IMR-90 (cell line): ENCODE results near the gene CAMK4. TPM values are rescaled to one million over a fixed set of nuclear protein-coding genes. Genes with fewer than 3 reads are reported as not detected.

ENCODE experiments used
- ATAC-seq: fragments of 200-7000 bp; cut with Tn5 transposase; 2 replicates; pipeline ENCODE4 v1.9.1; 2020; ENCODE audit warnings: low read depth, mild to moderate bottlenecking, moderate library complexity
- BruUV-seq: library from RNA; stranded (reverse); fragments of 400-500 nt; replicated peaks from 2 replicates; lab custom pipeline; 2021; lab: Mats Ljungman, UMichigan
- CTCF ChIA-PET: fragments of 300-600 bp; formaldehyde crosslinking; extraction: SDS; loops from one replicate; lab custom pipeline; 2021; ENCODE audit warnings: antibody characterized with exemption; lab: Yijun Ruan, JAX
- POLR2A ChIA-PET: fragments of 300-600 bp; sonication (Branson Sonifier 250); formaldehyde crosslinking; loops from one replicate; lab custom pipeline; 2022; ENCODE audit warnings: antibody characterized with exemption; ENCODE audit not compliant: unreplicated experiment; lab: Charles Lee
- DNase-seq: peaks from one replicate; pipeline ENCODE4 v3.0.0; 2013
- H2AFZ ChIP-seq: replicated peaks from 2 replicates; pipeline ENCODE3; 2013; ENCODE audit warnings: low read length, mild to moderate bottlenecking; ENCODE audit not compliant: poor library complexity
- H2AK5ac ChIP-seq: 2 replicates; pipeline ENCODE4 v1.6.1; 2013; ENCODE audit warnings: low read depth, low read length, inconsistent platforms
- H2AK9ac ChIP-seq: replicated peaks from 2 replicates; pipeline ENCODE3; 2013; ENCODE audit warnings: mild to moderate bottlenecking, low read depth, low read length, moderate library complexity; ENCODE audit not compliant: poor library complexity
- H2BK120ac ChIP-seq: 2 replicates; pipeline ENCODE4 v1.6.1; 2013; ENCODE audit warnings: low read depth, low read length, inconsistent platforms
- H2BK15ac ChIP-seq: 3 replicates; pipeline ENCODE4 v1.6.1; 2013; ENCODE audit warnings: low read depth, low read length, inconsistent platforms
- H2BK20ac ChIP-seq: 2 replicates; pipeline ENCODE4 v1.6.1; 2013; ENCODE audit warnings: low read depth, mild to moderate bottlenecking, inconsistent platforms, low read length, moderate library complexity
- H2BK5ac ChIP-seq: 2 replicates; pipeline ENCODE4 v1.6.1; 2013; ENCODE audit warnings: mild to moderate bottlenecking, low read depth, low read length, inconsistent platforms; ENCODE audit not compliant: poor library complexity, severe bottlenecking
- H3K14ac ChIP-seq: replicated peaks from 2 replicates; pipeline ENCODE4 v1.6.1; 2013; ENCODE audit warnings: low read depth, low read length, inconsistent platforms
- H3K18ac ChIP-seq: 2 replicates; pipeline ENCODE4 v1.6.1; 2013; ENCODE audit warnings: low read depth, low read length, control low read depth
- H3K23ac ChIP-seq: 2 replicates; pipeline ENCODE4 v1.6.1; 2013; ENCODE audit warnings: low read depth, low read length, inconsistent platforms
- H3K27ac ChIP-seq: 2 replicates; pipeline ENCODE4 v1.5.1; 2013; ENCODE audit warnings: mild to moderate bottlenecking, control low read depth, low read length; ENCODE audit not compliant: insufficient read depth
- H3K27me3 ChIP-seq: 2 replicates; pipeline ENCODE4 v1.6.1; 2013; ENCODE audit warnings: low read length; ENCODE audit not compliant: control insufficient read depth, insufficient read depth
- H3K36me3 ChIP-seq: 2 replicates; pipeline ENCODE4 v1.6.1; 2013; ENCODE audit warnings: low read length, mixed read lengths; ENCODE audit not compliant: control insufficient read depth, insufficient read depth
- H3K4ac ChIP-seq: 2 replicates; pipeline ENCODE4 v1.6.1; 2013; ENCODE audit warnings: low read depth, low read length, inconsistent platforms
- H3K4me1 ChIP-seq: 2 replicates; pipeline ENCODE4 v1.6.1; 2013; ENCODE audit warnings: low read length, mixed read lengths; ENCODE audit not compliant: control insufficient read depth, insufficient read depth
- H3K4me2 ChIP-seq: 2 replicates; pipeline ENCODE4 v1.6.1; 2013; ENCODE audit warnings: low read depth, mild to moderate bottlenecking, control low read depth, low read length, moderate library complexity
- H3K4me3 ChIP-seq: 2 replicates; pipeline ENCODE4 v1.5.1; 2013; ENCODE audit warnings: low read depth, mild to moderate bottlenecking, control low read depth, low read length, moderate library complexity; ENCODE audit not compliant: insufficient read depth
- H3K56ac ChIP-seq: 2 replicates; pipeline ENCODE4 v1.6.1; 2013; ENCODE audit warnings: low read length, inconsistent platforms; ENCODE audit not compliant: insufficient read depth; ENCODE audit errors: extremely low read depth
- H3K79me1 ChIP-seq, 2 experiments: 2 replicates each; pipeline ENCODE4 v1.6.1; 2013; ENCODE audit warnings: low read length in 2 of 2, inconsistent platforms in 1 of 2, low read depth in 1 of 2
- H3K9ac ChIP-seq: 2 replicates; pipeline ENCODE4 v1.6.1; 2013; ENCODE audit warnings: low read depth, low read length, control low read depth
- H3K9me1 ChIP-seq: 2 replicates; pipeline ENCODE4 v1.6.1; 2013; ENCODE audit warnings: low read length, inconsistent platforms; ENCODE audit not compliant: insufficient read depth
- H3K9me3 ChIP-seq: 2 replicates; pipeline ENCODE4 v1.6.1; 2013; ENCODE audit warnings: low read length; ENCODE audit not compliant: control insufficient read depth, insufficient read depth
- H4K20me1 ChIP-seq: 2 replicates; pipeline ENCODE4 v1.6.1; 2013; ENCODE audit warnings: low read length, inconsistent platforms; ENCODE audit not compliant: insufficient read depth
- H4K5ac ChIP-seq: 2 replicates; pipeline ENCODE4 v1.6.1; 2013; ENCODE audit warnings: mild to moderate bottlenecking, low read depth, low read length, control low read depth
- H4K8ac ChIP-seq, 2 experiments: 2 replicates each; pipeline ENCODE4 v1.6.1; 2013; ENCODE audit warnings: low read depth in 2 of 2, low read length in 2 of 2, control low read depth in 1 of 2, inconsistent platforms in 1 of 2
- H4K91ac ChIP-seq: 2 replicates; pipeline ENCODE4 v1.6.1; 2013; ENCODE audit warnings: low read depth, low read length, inconsistent platforms; ENCODE audit not compliant: insufficient read depth
- NFE2L2 ChIP-seq: fragments of 150-350 bp; IDR thresholded peaks from 2 replicates; pipeline ENCODE4 v1.6.1; 2016; ENCODE audit warnings: low read depth, mild to moderate bottlenecking, low read length
- POLR2A ChIP-seq: IDR thresholded peaks from 2 replicates; pipeline ENCODE4 v1.6.1; 2012; ENCODE audit warnings: mild to moderate bottlenecking, low read depth, low read length
- WGBS, 2 experiments: methylation state at CpG; one replicate each; pipeline versions ENCODE4 v1.1.5 to v1.1.7; 2013; ENCODE audit warnings: missing lambda C conversion rate in 2 of 2; ENCODE audit not compliant: insufficient read length in 1 of 2; ENCODE audit errors: extremely low coverage in 2 of 2; 5-methylcytosine and 5-hydroxymethylcytosine counted together
- dilution Hi-C: fragments of 300-500 bp; cut with HindIII; formaldehyde crosslinking; loops from one replicate; pipeline ENCODE4 v1.14.3; 2018; ENCODE audit warnings: low sequenced_read_pairs; ENCODE audit not compliant: unreplicated experiment
- in situ Hi-C: fragments of 300-500 bp; cut with MboI; formaldehyde crosslinking; loops from 3 replicates; pipeline ENCODE4 v1.14.3; 2019; ENCODE audit warnings: low sequenced_read_pairs, inconsistent platforms, mixed read lengths
- intact Hi-C: fragments of 100-400 bp; cut with micrococcal nuclease; formaldehyde crosslinking; loops from 2 replicates; pipeline ENCODE4 v1.10.0; 2022
- polyA plus RNA-seq, 3 experiments: library from polyadenylated mRNA; depleted of rRNA; stranded (reverse); fragments of >200 nt; gene quantifications; 2 replicates each; pipeline ENCODE4 v1.2.3, GENCODE V29; 2012; ENCODE audit warnings: low replicate concordance in 1 of 3
- total RNA-seq: library from RNA; depleted of rRNA; stranded (reverse); fragments of >200 nt; gene quantifications from 2 replicates; pipeline ENCODE4 v1.2.3, GENCODE V29; 2012

The CAMK4 gene
- total and polyA plus RNA-seq, 2 of the 4 experiments (the other 2 are of a cell fraction) = 3.7 to 4.8 TPM

DNA sequence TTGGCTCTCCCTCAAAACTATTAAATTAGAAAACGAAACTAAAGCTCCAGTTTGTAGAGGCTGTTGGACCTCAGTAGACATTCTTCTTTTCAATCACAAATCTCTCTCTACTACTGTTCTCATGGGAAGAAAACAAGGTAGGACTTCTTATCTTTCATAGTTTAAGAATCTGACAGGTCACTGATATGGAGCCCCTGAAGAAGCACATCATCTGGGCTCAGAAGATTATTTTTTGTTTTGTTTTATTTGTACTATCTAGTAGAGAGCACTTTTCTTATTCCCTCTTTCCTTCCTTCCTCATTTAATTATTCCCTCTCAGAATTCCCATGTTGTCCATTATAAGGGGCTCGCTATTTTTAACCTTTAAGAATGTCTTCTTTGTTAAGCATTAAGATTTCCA lies 261.9 kb downstream of the CAMK4 start:
- Histone ChIP-seq H2AK5ac (no peak overlapping the region), H3K9me3 (no peaks in the 10 kb centered on the region), H3K14ac (no peak overlapping the region), H3K27ac (no peak overlapping the region), H3K79me1 (no peaks in the 10 kb centered on the region), H2BK120ac (no peak overlapping the region; the same call in 1 of the 2 replicates), H4K5ac (no peak overlapping the region), H2BK20ac (no peak overlapping the region), H4K8ac (peak overlapping the region; percentile 35 to 49; a peak in 1 of 4 replicates), H3K23ac (no peak overlapping the region), H2BK5ac (peak overlapping the region; percentile 38), H3K36me3 (no peaks in the 10 kb centered on the region), H3K56ac (no peak overlapping the region), H4K91ac (no peak overlapping the region), H4K20me1 (no peaks in the 10 kb centered on the region), H3K27me3 (no peaks in the 10 kb centered on the region), H3K9ac (no peak overlapping the region), H2AK9ac (no peak overlapping the region), H3K4me2 (peak overlapping the region; percentile 91; the same call in 1 of the 2 replicates), H3K9me1 (no peaks in the 10 kb centered on the region), H3K4me3 (no peak overlapping the region), H2BK15ac (no peak overlapping the region), H2AFZ (no peak overlapping the region), H3K4me1 (peaks cover 2% of the 10 kb centered on the region; the same call in 1 of the 2 replicates), H3K4ac (no peak overlapping the region), H3K18ac (no peak overlapping the region)
- in situ Hi-C loops = no loop called here
- TF ChIP-seq NFE2L2 (no peak), POLR2A (no peak)
- dilution Hi-C loops = no loop called here
- ChIA-PET CTCF (interaction anchor here (0.7 kb wide), 2 partner anchors 249 to 1336 kb away, joined by 3 read pairs; no protein-coding TSS in a partner anchor), POLR2A (no interaction called here)
- no CpG with 5 or more reads among the region's 2 CpGs for WGBS, 2 experiments
- no peak for DNase-seq
- BruUV-seq = no TSS peak
- intact Hi-C loops = no loop called here
- 0 out of 2 replicates have a peak, but pooled peaks have one; percentile 11 for ATAC-seq
